HG02938 (cell line): ENCODE results near the gene G3BP2.

Experiments
- ATAC-seq: cut with Tn5 transposase; IDR thresholded peaks from one replicate; pipeline ENCODE4 v1.9.1; 2021; ENCODE audit warnings: mild to moderate bottlenecking, moderate library complexity; ENCODE audit not compliant: unreplicated experiment

Gene G3BP2

GRCh38 chr4:75643651-75644050 is 29.6 kb downstream of the G3BP2 start:
- no peak for ATAC-seq

- no peak for ATAC-seq
Observed at GRCh38 chr4:75639124-75639695, 34.0 kb downstream of the G3BP2 start.

GRCh38 chr4:75637827-75638226 is 35.4 kb downstream of the G3BP2 start:
- no peak for ATAC-seq

- ATAC-seq, result no peak
Observed at GRCh38 chr4:75637176-75637575, 36.0 kb downstream of the G3BP2 start.

GRCh38 chr4:75634951-75635350 is 38.3 kb downstream of the G3BP2 start:
- ATAC-seq, result no peak

GRCh38 chr4:75634281-75634680 is 38.9 kb downstream of the G3BP2 start:
- no peak for ATAC-seq

GRCh38 chr4:75633846-75634245 is 39.4 kb downstream of the G3BP2 start:
- no peak for ATAC-seq

- ATAC-seq, result no peak
Observed at GRCh38 chr4:75630937-75631329, 42.3 kb downstream of the G3BP2 start.

- peak; percentile 95 for ATAC-seq
Observed at GRCh38 chr4:75630174-75630936, 42.9 kb downstream of the G3BP2 start, which contains the start of gene CDKL2. TSS of gene CDKL2 (minus strand) at chr4:75630528. CDS start at chr4:75625988, 4,540 bp downstream.

- ATAC-seq, result no peak
Observed at GRCh38 chr4:75629239-75629638, 44.0 kb downstream of the G3BP2 start.

- no peak for ATAC-seq
Observed at GRCh38 chr4:75623026-75623425, 50.2 kb downstream of the G3BP2 start.

- ATAC-seq, result no peak
Observed at GRCh38 chr4:75621715-75622114, 51.5 kb downstream of the G3BP2 start.

GRCh38 chr4:75612306-75612705 is 60.9 kb downstream of the G3BP2 start:
- no peak for ATAC-seq

- ATAC-seq, result no peak
Observed at GRCh38 chr4:75605928-75606327, 67.3 kb downstream of the G3BP2 start.

GRCh38 chr4:75599647-75600046 is 73.6 kb downstream of the G3BP2 start:
- no peak for ATAC-seq

- no peak for ATAC-seq
Observed at GRCh38 chr4:75598390-75598789, 74.8 kb downstream of the G3BP2 start.

- no peak for ATAC-seq
Observed at GRCh38 chr4:75596061-75596460, 77.2 kb downstream of the G3BP2 start.

- ATAC-seq, result no peak
Observed at GRCh38 chr4:75593393-75593792, 79.8 kb downstream of the G3BP2 start.
